Fibroblast of peridontal ligament (primary cell): ENCODE results near the gene GJA1.

Experiments used
- DNase-seq: peaks from one replicate; pipeline ENCODE4 v3.0.0-alpha.2; 2010; ENCODE audit errors: extremely low read depth

GJA1 gene

DNA sequence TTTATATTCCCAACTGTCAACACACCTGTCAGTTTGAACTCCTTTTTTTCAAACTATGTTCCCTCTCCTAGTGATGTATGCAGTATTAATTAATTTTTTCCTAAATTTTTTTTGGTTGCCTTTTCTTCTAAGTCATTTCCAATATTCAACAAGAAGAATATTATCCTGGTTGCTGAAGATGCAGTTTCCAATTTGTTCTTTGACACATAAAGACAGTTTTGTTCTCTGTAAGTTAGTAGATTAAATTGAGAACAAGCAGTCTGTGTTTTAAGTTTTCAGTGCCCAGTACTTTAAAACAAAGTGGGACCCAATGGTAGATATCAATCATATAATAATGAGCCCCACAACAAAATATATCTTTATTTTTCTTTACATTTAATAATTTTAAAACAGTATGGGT is 47.3 kb downstream of the GJA1 start:
- DNase-seq, result no peak

- DNase-seq, result peak; percentile 13
Observed at GRCh38 chr6:121485359-121485811, 49.9 kb downstream of the GJA1 start.

DNA sequence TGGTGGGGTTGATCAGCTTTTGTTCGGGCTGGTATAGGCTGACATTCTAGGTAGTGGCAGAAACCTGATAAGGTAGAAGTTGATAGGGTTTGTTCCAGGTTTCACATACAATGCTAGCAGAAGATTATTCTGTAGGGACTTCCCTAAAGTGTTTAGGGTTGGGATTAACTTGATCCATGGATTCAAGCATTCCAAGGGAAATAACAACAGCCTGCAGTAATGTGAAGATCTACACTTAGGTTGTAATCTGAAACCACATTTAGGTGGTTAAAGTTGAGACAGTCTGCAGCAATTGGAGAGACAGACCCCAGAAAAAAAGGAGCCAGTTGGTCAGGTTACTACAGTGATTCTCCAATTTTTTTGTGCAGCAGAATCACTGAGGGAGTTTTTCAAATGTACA is 56.1 kb downstream of the GJA1 start:
- DNase-seq, result no peak

- DNase-seq, result no peak
Observed at GRCh38 chr6:121492536-121492935, 57.1 kb downstream of the GJA1 start.

DNA sequence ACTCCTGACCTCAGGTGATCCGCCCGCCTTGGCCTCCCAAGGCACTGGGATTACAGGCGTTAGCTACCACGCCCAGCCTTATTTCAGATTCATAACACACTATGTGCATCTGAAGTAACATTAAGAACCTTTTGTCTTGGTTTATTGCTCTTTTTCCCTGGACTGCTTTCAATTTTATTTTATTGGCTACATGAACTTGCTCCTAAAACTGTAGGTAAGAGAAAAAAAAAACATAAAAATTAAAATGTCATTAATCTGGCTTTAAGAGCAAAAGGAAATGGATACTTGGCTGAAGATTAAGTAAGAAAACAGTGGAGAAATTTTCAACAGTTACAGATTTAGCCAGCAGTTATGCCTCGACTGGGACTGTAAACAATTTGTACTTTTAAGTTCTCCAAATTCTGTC is 62.5 kb downstream of the GJA1 start:
- DNase-seq, result no peak

DNA sequence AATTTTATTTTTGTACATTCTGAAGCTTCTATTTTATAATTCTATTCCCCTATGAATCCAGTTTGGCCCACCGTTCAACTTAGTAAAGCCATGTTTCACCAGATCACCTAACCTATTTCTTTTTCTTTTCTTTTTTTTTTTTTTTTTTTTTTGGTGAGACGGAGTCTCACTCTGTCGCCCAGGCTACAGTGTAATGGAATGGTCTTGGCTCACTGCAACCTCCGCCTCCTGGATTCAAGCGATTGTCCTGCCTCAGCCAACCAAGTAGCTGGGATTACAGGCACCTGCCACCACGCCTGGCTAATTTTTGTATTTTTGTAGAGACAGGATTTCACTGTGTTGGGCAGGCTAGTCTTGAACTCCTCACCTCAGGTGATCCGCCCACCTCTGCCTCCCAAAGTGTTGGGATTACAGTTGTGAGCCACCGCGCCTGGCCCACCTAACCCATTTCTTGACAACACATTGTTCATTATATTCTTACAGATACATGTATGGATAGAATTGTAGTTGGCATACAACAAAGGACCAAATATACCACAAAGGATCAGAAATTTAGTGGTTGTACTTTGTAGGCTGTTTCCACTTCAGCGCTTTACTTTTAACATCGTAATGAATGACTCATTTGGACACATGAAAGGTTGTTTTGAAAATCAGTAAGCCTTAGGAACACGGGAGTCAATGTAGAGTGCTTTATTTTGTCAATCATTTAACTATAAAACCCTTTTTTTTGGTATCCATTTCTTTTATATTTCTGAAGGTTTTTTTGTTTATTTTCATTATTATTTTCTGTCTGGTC is 63.2 kb downstream of the GJA1 start:
- DNase-seq, result no peak
